ENCODE data around the gene OVOL2. TPM values are rescaled to one million over a fixed set of nuclear protein-coding genes. Genes with fewer than 3 reads are reported as not detected.

OVOL2 gene
- total and polyA plus RNA-seq, 2 of the 4 experiments (the other 2 are of a cell fraction): not detected

DNA sequence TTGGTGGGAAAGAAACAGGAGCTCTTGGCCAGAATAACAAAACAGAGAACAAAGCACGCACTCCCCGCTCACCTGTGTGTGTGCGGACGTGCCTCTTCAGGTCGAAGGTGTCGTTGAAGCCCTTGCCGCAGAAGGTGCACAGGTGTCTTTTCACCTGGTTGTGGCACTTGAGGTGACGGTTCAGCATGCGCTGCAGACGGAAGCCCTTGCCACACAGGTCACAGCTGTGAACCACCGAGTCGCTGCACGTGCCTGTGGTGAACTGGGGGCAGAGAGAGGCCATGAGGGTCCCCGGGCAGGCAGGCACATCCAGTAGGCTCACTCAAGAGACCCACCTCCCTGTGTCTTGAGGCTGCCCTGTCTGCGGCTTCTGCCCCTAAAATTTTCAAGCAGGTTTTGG, 16.3 kb downstream of the OVOL2 start:
- in situ Hi-C loops (cut with MboI; ENCODE audit: low sequenced_read_pairs) (no loop called here), intact Hi-C loops (cut with micrococcal nuclease) (no loop called here)

More for the DNA sequence above, 16.3 kb downstream of the OVOL2 start:
- Histone ChIP-seq H2AK5ac (ENCODE audit: low read depth, low read length) (no peak overlapping the region), H4K8ac (ENCODE audit: low read depth in 2 of 2, low read length in 2 of 2) (no peak overlapping the region), H4K20me1 (ENCODE audit: insufficient read depth, low read length) (no peaks in the 10 kb centered on the region), H2BK20ac (ENCODE audit: low read depth, low read length) (no peak overlapping the region), H3K27me3 (ENCODE audit: control insufficient read depth, insufficient read depth, low read length) (peaks cover 10% of the 10 kb centered on the region), H3K14ac (replicated peaks; ENCODE audit: low read depth, low read length) (no peak overlapping the region), H3K27ac (ENCODE audit: insufficient read depth, low read length) (no peak overlapping the region), H3K18ac (ENCODE audit: low read depth, low read length) (no peak overlapping the region), H4K91ac (ENCODE audit: insufficient read depth, low read depth, low read length) (no peak overlapping the region), H3K9me1 (ENCODE audit: insufficient read depth, low read length) (no peaks in the 10 kb centered on the region), H3K4ac (ENCODE audit: low read depth, low read length) (no peak overlapping the region), H2BK5ac (ENCODE audit: low read depth, low read length, poor library complexity, severe bottlenecking) (no peak overlapping the region), H3K9ac (ENCODE audit: low read depth, low read length) (no peak overlapping the region), H2AFZ (replicated peaks; ENCODE audit: low read length, poor library complexity) (no peak overlapping the region), H2AK9ac (replicated peaks; ENCODE audit: low read depth, low read length, poor library complexity) (no peak overlapping the region), H3K4me1 (ENCODE audit: control insufficient read depth, insufficient read depth, low read length) (no peaks in the 10 kb centered on the region), H3K4me2 (ENCODE audit: low read depth, low read length) (no peak overlapping the region), H3K4me3 (ENCODE audit: insufficient read depth, low read depth, low read length) (no peak overlapping the region), H3K79me1 (ENCODE audit: low read depth in 1 of 2, low read length in 2 of 2) (no peaks in the 10 kb centered on the region), H3K23ac (ENCODE audit: low read depth, low read length) (no peak overlapping the region), H2BK15ac (ENCODE audit: low read depth, low read length) (no peak overlapping the region), H4K5ac (ENCODE audit: low read depth, low read length) (no peak overlapping the region), H3K56ac (ENCODE audit: extremely low read depth, insufficient read depth, low read length) (no peak overlapping the region), H3K36me3 (ENCODE audit: control insufficient read depth, insufficient read depth, low read length) (no peaks in the 10 kb centered on the region), H3K9me3 (ENCODE audit: control insufficient read depth, insufficient read depth, low read length) (peaks cover 3% of the 10 kb centered on the region; the same call in 1 of the 2 replicates), H2BK120ac (ENCODE audit: low read depth, low read length) (no peak overlapping the region)
- POLR2A ChIA-PET (ENCODE audit: unreplicated experiment): no interaction called here
- DNase-seq (no peak), ATAC-seq (ENCODE audit: low read depth) (no peak)
- no TSS peak for BruUV-seq (replicated peaks)
- dilution Hi-C loops (cut with HindIII; ENCODE audit: low sequenced_read_pairs, unreplicated experiment): no loop called here
- 59% methylated on average over 7 of the region's 15 CpGs; no CpG with 5 or more reads in 1 of the 2 experiments for WGBS, 2 experiments (ENCODE audit: extremely low coverage in 2 of 2, insufficient read length in 1 of 2)
- no peak for TF ChIP-seq RCOR1 (IDR thresholded peaks at IDR 0.05; ENCODE audit: insufficient replicate concordance, low read length)
- TF ChIP-seq, protein P1, sequence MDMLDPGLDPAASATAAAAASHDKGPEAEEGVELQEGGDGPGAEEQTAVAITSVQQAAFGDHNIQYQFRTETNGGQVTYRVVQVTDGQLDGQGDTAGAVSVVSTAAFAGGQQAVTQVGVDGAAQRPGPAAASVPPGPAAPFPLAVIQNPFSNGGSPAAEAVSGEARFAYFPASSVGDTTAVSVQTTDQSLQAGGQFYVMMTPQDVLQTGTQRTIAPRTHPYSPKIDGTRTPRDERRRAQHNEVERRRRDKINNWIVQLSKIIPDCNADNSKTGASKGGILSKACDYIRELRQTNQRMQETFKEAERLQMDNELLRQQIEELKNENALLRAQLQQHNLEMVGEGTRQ (IDR thresholded peaks at IDR 0.05; ENCODE audit: low read depth, low read length): no peak
- TF ChIP-seq NFE2L2 (IDR thresholded peaks at IDR 0.05; ENCODE audit: low read depth, low read length): no peak
- no peak for TF ChIP-seq CEBPB (IDR thresholded peaks at IDR 0.05; ENCODE audit: low read depth, low read length)
- no peak for TF ChIP-seq CHD1 (IDR thresholded peaks at IDR 0.05; ENCODE audit: low read depth, low read length)
- no peak for TF ChIP-seq RFX5 (IDR thresholded peaks at IDR 0.05; ENCODE audit: low read depth, low read length)
- TF ChIP-seq, protein P2, sequence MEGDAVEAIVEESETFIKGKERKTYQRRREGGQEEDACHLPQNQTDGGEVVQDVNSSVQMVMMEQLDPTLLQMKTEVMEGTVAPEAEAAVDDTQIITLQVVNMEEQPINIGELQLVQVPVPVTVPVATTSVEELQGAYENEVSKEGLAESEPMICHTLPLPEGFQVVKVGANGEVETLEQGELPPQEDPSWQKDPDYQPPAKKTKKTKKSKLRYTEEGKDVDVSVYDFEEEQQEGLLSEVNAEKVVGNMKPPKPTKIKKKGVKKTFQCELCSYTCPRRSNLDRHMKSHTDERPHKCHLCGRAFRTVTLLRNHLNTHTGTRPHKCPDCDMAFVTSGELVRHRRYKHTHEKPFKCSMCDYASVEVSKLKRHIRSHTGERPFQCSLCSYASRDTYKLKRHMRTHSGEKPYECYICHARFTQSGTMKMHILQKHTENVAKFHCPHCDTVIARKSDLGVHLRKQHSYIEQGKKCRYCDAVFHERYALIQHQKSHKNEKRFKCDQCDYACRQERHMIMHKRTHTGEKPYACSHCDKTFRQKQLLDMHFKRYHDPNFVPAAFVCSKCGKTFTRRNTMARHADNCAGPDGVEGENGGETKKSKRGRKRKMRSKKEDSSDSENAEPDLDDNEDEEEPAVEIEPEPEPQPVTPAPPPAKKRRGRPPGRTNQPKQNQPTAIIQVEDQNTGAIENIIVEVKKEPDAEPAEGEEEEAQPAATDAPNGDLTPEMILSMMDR (conservative IDR thresholded peaks at IDR 0.05; ENCODE audit: low read depth, low read length): no peak
- no peak for TF ChIP-seq POLR2A (IDR thresholded peaks at IDR 0.05; ENCODE audit: low read depth, low read length)
- no peak for TF ChIP-seq MAZ (IDR thresholded peaks at IDR 0.05; ENCODE audit: borderline replicate concordance, low read depth, low read length)
- CTCF ChIA-PET: no interaction called here

All from IMR-90 (cell line).